GM19328 (cell line): ENCODE results near the gene PLEKHA1.

Source experiments
- ATAC-seq: cut with Tn5 transposase; IDR thresholded peaks from one replicate; pipeline ENCODE4 v1.9.1; 2021; ENCODE audit warnings: mild to moderate bottlenecking, moderate library complexity; ENCODE audit not compliant: unreplicated experiment

PLEKHA1 gene

GRCh38 chr10:122420624-122421007 lies 46.1 kb downstream of the PLEKHA1 start:
- no peak for ATAC-seq

GRCh38 chr10:122421054-122421625 lies 46.6 kb downstream of the PLEKHA1 start:
- no peak for ATAC-seq

GRCh38 chr10:122421742-122422141 lies 47.2 kb downstream of the PLEKHA1 start:
- ATAC-seq, result no peak

- no peak for ATAC-seq
Observed at GRCh38 chr10:122422266-122422989, 47.9 kb downstream of the PLEKHA1 start.

- ATAC-seq, result no peak
Observed at GRCh38 chr10:122424059-122424458, 49.6 kb downstream of the PLEKHA1 start.

GRCh38 chr10:122426829-122427228 lies 52.3 kb downstream of the PLEKHA1 start:
- no peak for ATAC-seq

GRCh38 chr10:122427280-122427679 lies 52.8 kb downstream of the PLEKHA1 start:
- no peak for ATAC-seq

- ATAC-seq, result no peak
Observed at GRCh38 chr10:122435212-122435827, 60.8 kb downstream of the PLEKHA1 start.

- ATAC-seq, result no peak
Observed at GRCh38 chr10:122441961-122442360, 67.5 kb downstream of the PLEKHA1 start.

- no peak for ATAC-seq
Observed at GRCh38 chr10:122445469-122445868, 71.0 kb downstream of the PLEKHA1 start.

- no peak for ATAC-seq
Observed at GRCh38 chr10:122445904-122446303, 71.4 kb downstream of the PLEKHA1 start.

- no peak for ATAC-seq
Observed at GRCh38 chr10:122446668-122447423, 72.3 kb downstream of the PLEKHA1 start.

GRCh38 chr10:122448600-122448999 lies 74.1 kb downstream of the PLEKHA1 start:
- ATAC-seq, result no peak

- ATAC-seq, result no peak
Observed at GRCh38 chr10:122449153-122449552, 74.6 kb downstream of the PLEKHA1 start.

GRCh38 chr10:122450353-122450990 lies 76.0 kb downstream of the PLEKHA1 start:
- no peak for ATAC-seq

- no peak for ATAC-seq
Observed at GRCh38 chr10:122454071-122454470, 79.6 kb downstream of the PLEKHA1 start.

- no peak for ATAC-seq
Observed at GRCh38 chr10:122454603-122455080, 80.1 kb downstream of the PLEKHA1 start, which contains the start of gene ARMS2. Gene ARMS2, plus strand, starts transcription at chr10:122454653. Its CDS starts 75 bp downstream, at chr10:122454728.

GRCh38 chr10:122455376-122456079 lies 81.0 kb downstream of the PLEKHA1 start:
- no peak for ATAC-seq

- no peak for ATAC-seq
Observed at GRCh38 chr10:122457934-122458333, 83.4 kb downstream of the PLEKHA1 start.

- ATAC-seq, result no peak
Observed at GRCh38 chr10:122458693-122459092, 84.2 kb downstream of the PLEKHA1 start.
